IPS-20b (cell line): ENCODE results near the gene TBXAS1.

Experiments used
- H3K27ac ChIP-seq: one replicate; pipeline ENCODE4 v1.5.1; 2013; ENCODE audit warnings: low read length
- H3K27me3 ChIP-seq: 2 replicates; pipeline ENCODE4 v1.6.1; 2013; ENCODE audit warnings: mild to moderate bottlenecking, low read length, inconsistent platforms; ENCODE audit not compliant: insufficient read depth
- H3K36me3 ChIP-seq: 2 replicates; pipeline ENCODE4 v1.6.1; 2013; ENCODE audit warnings: low read depth, mild to moderate bottlenecking, inconsistent platforms, low read length, moderate library complexity; ENCODE audit not compliant: insufficient read depth
- H3K4me1 ChIP-seq: 2 replicates; pipeline ENCODE4 v1.6.1; 2013; ENCODE audit warnings: mild to moderate bottlenecking, control low read depth, inconsistent platforms, low read length, moderate library complexity; ENCODE audit not compliant: insufficient read depth
- H3K4me3 ChIP-seq: 2 replicates; pipeline ENCODE4 v1.5.1; 2013; ENCODE audit warnings: mild to moderate bottlenecking, low read length, inconsistent platforms
- H3K9ac ChIP-seq: 2 replicates; pipeline ENCODE4 v1.6.1; 2013; ENCODE audit warnings: low read depth, mild to moderate bottlenecking, inconsistent platforms, low read length, moderate library complexity
- H3K9me3 ChIP-seq: 2 replicates; pipeline ENCODE4 v1.6.1; 2013; ENCODE audit warnings: mild to moderate bottlenecking, low read depth, low read length, inconsistent platforms; ENCODE audit not compliant: insufficient read depth

Gene TBXAS1

GRCh38 chr7:139860090-139860775 is 31.2 kb downstream of the TBXAS1 start:
- Histone ChIP-seq H3K27ac (no peak overlapping the region), H3K9me3 (no peaks in the 10 kb centered on the region; the same call in 1 of the 2 replicates), H3K4me1 (peaks cover 2% of the 10 kb centered on the region; the same call in 1 of the 2 replicates), H3K9ac (no peak overlapping the region), H3K27me3 (no peaks in the 10 kb centered on the region), H3K36me3 (no peaks in the 10 kb centered on the region), H3K4me3 (no peak overlapping the region)

GRCh38 chr7:139861803-139862202 is 32.7 kb downstream of the TBXAS1 start:
- Histone ChIP-seq H3K9ac (no peak overlapping the region), H3K27ac (no peak overlapping the region), H3K27me3 (no peaks in the 10 kb centered on the region), H3K4me3 (no peak overlapping the region), H3K9me3 (no peaks in the 10 kb centered on the region; the same call in 1 of the 2 replicates), H3K4me1 (no peaks in the 10 kb centered on the region), H3K36me3 (no peaks in the 10 kb centered on the region)

- H3K27ac ChIP-seq: no peak overlapping the region
- H3K27me3 ChIP-seq: no peaks in the 10 kb centered on the region
- no peaks in the 10 kb centered on the region; the same call in 1 of the 2 replicates for H3K9me3 ChIP-seq
- H3K36me3 ChIP-seq: no peaks in the 10 kb centered on the region
- H3K4me1 ChIP-seq: no peaks in the 10 kb centered on the region
- no peak overlapping the region for H3K4me3 ChIP-seq
- H3K9ac ChIP-seq: no peak overlapping the region
Observed at GRCh38 chr7:139866047-139866837, 37.2 kb downstream of the TBXAS1 start.

- no peak overlapping the region for H3K9ac ChIP-seq
- H3K36me3 ChIP-seq: no peaks in the 10 kb centered on the region
- H3K4me3 ChIP-seq: no peak overlapping the region
- no peaks in the 10 kb centered on the region for H3K4me1 ChIP-seq
- H3K27me3 ChIP-seq: no peaks in the 10 kb centered on the region
- no peaks in the 10 kb centered on the region; the same call in 1 of the 2 replicates for H3K9me3 ChIP-seq
- H3K27ac ChIP-seq: no peak overlapping the region
Observed at GRCh38 chr7:139867847-139868246, 38.8 kb downstream of the TBXAS1 start.

- Histone ChIP-seq H3K27ac (no peak overlapping the region), H3K9me3 (no peaks in the 10 kb centered on the region), H3K36me3 (no peaks in the 10 kb centered on the region), H3K4me3 (no peak overlapping the region), H3K27me3 (no peaks in the 10 kb centered on the region), H3K9ac (no peak overlapping the region), H3K4me1 (no peaks in the 10 kb centered on the region)
Observed at GRCh38 chr7:139869886-139870285, 40.8 kb downstream of the TBXAS1 start.

- Histone ChIP-seq H3K27me3 (no peaks in the 10 kb centered on the region), H3K27ac (no peak overlapping the region), H3K9ac (no peak overlapping the region), H3K4me1 (no peaks in the 10 kb centered on the region), H3K4me3 (no peak overlapping the region), H3K36me3 (no peaks in the 10 kb centered on the region), H3K9me3 (no peaks in the 10 kb centered on the region)
Observed at GRCh38 chr7:139870380-139870779, 41.3 kb downstream of the TBXAS1 start.

- H3K36me3 ChIP-seq: no peaks in the 10 kb centered on the region
- no peaks in the 10 kb centered on the region for H3K27me3 ChIP-seq
- H3K4me3 ChIP-seq: no peak overlapping the region
- no peak overlapping the region for H3K27ac ChIP-seq
- no peak overlapping the region for H3K9ac ChIP-seq
- no peaks in the 10 kb centered on the region for H3K9me3 ChIP-seq
- no peaks in the 10 kb centered on the region for H3K4me1 ChIP-seq
Observed at GRCh38 chr7:139871331-139871730, 42.3 kb downstream of the TBXAS1 start.

GRCh38 chr7:139871820-139872219 is 42.8 kb downstream of the TBXAS1 start:
- Histone ChIP-seq H3K9ac (no peak overlapping the region), H3K4me1 (no peaks in the 10 kb centered on the region), H3K27me3 (no peaks in the 10 kb centered on the region)

GRCh38 chr7:139873593-139874301 is 44.7 kb downstream of the TBXAS1 start:
- no peaks in the 10 kb centered on the region for H3K36me3 ChIP-seq
- H3K27me3 ChIP-seq: no peaks in the 10 kb centered on the region
- no peak overlapping the region for H3K27ac ChIP-seq
- H3K9me3 ChIP-seq: no peaks in the 10 kb centered on the region
- no peak overlapping the region for H3K4me3 ChIP-seq
- no peaks in the 10 kb centered on the region for H3K4me1 ChIP-seq
- no peak overlapping the region for H3K9ac ChIP-seq

More at GRCh38 chr7:139871820-139872219, 42.8 kb downstream of the TBXAS1 start:
- Histone ChIP-seq H3K27ac (no peak overlapping the region), H3K9me3 (no peaks in the 10 kb centered on the region), H3K4me3 (no peak overlapping the region), H3K36me3 (no peaks in the 10 kb centered on the region)

- H3K9ac ChIP-seq: no peak overlapping the region
- no peaks in the 10 kb centered on the region for H3K9me3 ChIP-seq
- H3K4me1 ChIP-seq: no peaks in the 10 kb centered on the region
- no peak overlapping the region for H3K27ac ChIP-seq
- H3K27me3 ChIP-seq: no peaks in the 10 kb centered on the region
- no peaks in the 10 kb centered on the region for H3K36me3 ChIP-seq
- H3K4me3 ChIP-seq: no peak overlapping the region
Observed at GRCh38 chr7:139874302-139874629, 45.2 kb downstream of the TBXAS1 start.

GRCh38 chr7:139875821-139876241 is 46.8 kb downstream of the TBXAS1 start:
- Histone ChIP-seq H3K36me3 (no peaks in the 10 kb centered on the region), H3K4me1 (no peaks in the 10 kb centered on the region), H3K27me3 (no peaks in the 10 kb centered on the region), H3K4me3 (no peak overlapping the region), H3K9ac (no peak overlapping the region), H3K9me3 (no peaks in the 10 kb centered on the region), H3K27ac (no peak overlapping the region)
